Vagina (tissue), 2 donors: ENCODE data around the gene ADGRL2. TPM values are rescaled to one million over a fixed set of nuclear protein-coding genes. Genes with fewer than 3 reads are reported as not detected.

ENCODE experiments used
- DNase-seq, 2 donors: peaks; one replicate each; pipeline ENCODE4 v3.0.0-alpha.2; 2017; ENCODE audit errors: extremely low spot score in 2 of 2
- H3K27ac ChIP-seq: fragments of 200-600 bp; sonication (generic); one replicate; pipeline ENCODE4 v1.5.1; 2019
- H3K27me3 ChIP-seq: fragments of 200-600 bp; sonication (generic); one replicate; pipeline ENCODE4 v1.5.1; 2019
- H3K36me3 ChIP-seq, 2 donors: fragments of 200-600 bp; sonication (generic); one replicate each; pipeline ENCODE4 v1.5.1; 2017 to 2019
- H3K4me1 ChIP-seq: fragments of 200-600 bp; sonication (generic); one replicate; pipeline ENCODE4 v1.5.1; 2019
- H3K4me3 ChIP-seq, 2 donors: fragments of 200-600 bp; sonication (generic); 1 replicate in 1 of 2; 2 replicates in 1 of 2; pipeline ENCODE4 v1.5.1; 2016 to 2019
- H3K9me3 ChIP-seq: fragments of 200-600 bp; sonication (generic); one replicate; pipeline ENCODE4 v1.5.1; 2019
- CTCF ChIP-seq, 3 experiments: fragments of 450-650 bp in 2 of 3; fragments of 200-600 bp in 1 of 3; sonication (generic) in 1 of 3; IDR thresholded peaks; one replicate each; pipeline ENCODE4 v1.5.1; 2017 to 2019; ENCODE audit warnings: antibody characterized with exemption in 3 of 3, mild to moderate bottlenecking in 2 of 3, moderate library complexity in 2 of 3
- POLR2A ChIP-seq, 2 donors: fragments of 450-650 bp; IDR thresholded peaks; one replicate each; pipeline ENCODE4 v1.6.1; 2017; ENCODE audit warnings: antibody characterized with exemption in 2 of 2, mild to moderate bottlenecking in 2 of 2, moderate library complexity in 2 of 2
- POLR2AphosphoS5 ChIP-seq, 2 donors: sonication (generic); formaldehyde crosslinking; IDR thresholded peaks; one replicate each; pipeline ENCODE4 v1.9.0; 2017; ENCODE audit warnings: antibody characterized with exemption in 2 of 2, mild to moderate bottlenecking in 2 of 2, low read depth in 1 of 2; ENCODE audit not compliant: insufficient read depth in 1 of 2
- intact Hi-C: fragments of 100-400 bp; cut with DNase I; formaldehyde crosslinking; loops from one replicate; pipeline ENCODE4 v1.15.1; 2023
- total RNA-seq: library from RNA; depleted of rRNA; stranded (reverse); fragments of >200 nt; gene quantifications from one replicate; pipeline ENCODE4 v1.2.3, GENCODE V29; 2016

ADGRL2 gene
- total RNA-seq, 1 donor from 2014 or later: 68.0 TPM

GRCh38 chr1:81976539-81976938 is 175.8 kb downstream of the ADGRL2 start:
- TF ChIP-seq POLR2AphosphoS5 (IDR thresholded peaks at IDR 0.05; ENCODE audit: insufficient read depth in 1 of 2, low read depth in 1 of 2) (no peak), POLR2A (IDR thresholded peaks at IDR 0.05) (no peak), CTCF (IDR thresholded peaks at IDR 0.05) (no peak)
- Histone ChIP-seq H3K4me1 (no peaks in the 10 kb centered on the region), H3K27me3 (no peaks in the 10 kb centered on the region), H3K9me3 (no peaks in the 10 kb centered on the region), H3K36me3 (peaks cover 0 to 3% of the 10 kb centered on the region in 2 donors), H3K27ac (no peak overlapping the region), H3K4me3 (no peak overlapping the region)
- DNase-seq: no peak
- intact Hi-C loops: no loop called here

GRCh38 chr1:81978945-81979344 is 178.2 kb downstream of the ADGRL2 start:
- no peak overlapping the region for H3K27ac ChIP-seq
- H3K4me1 ChIP-seq: no peaks in the 10 kb centered on the region
- TF ChIP-seq CTCF (IDR thresholded peaks at IDR 0.05): no peak
- no peak for TF ChIP-seq POLR2AphosphoS5 (IDR thresholded peaks at IDR 0.05; ENCODE audit: insufficient read depth in 1 of 2, low read depth in 1 of 2)
- TF ChIP-seq POLR2A (IDR thresholded peaks at IDR 0.05): no peak
- H3K36me3 ChIP-seq: peaks cover 0 to 13% of the 10 kb centered on the region in 2 donors
- H3K4me3 ChIP-seq: no peak overlapping the region
- intact Hi-C loops: no loop called here
- no peak for DNase-seq
- H3K9me3 ChIP-seq: no peaks in the 10 kb centered on the region
- H3K27me3 ChIP-seq: no peaks in the 10 kb centered on the region

GRCh38 chr1:81982523-81982922 is 181.8 kb downstream of the ADGRL2 start:
- Histone ChIP-seq H3K36me3 (peaks cover 0 to 19% of the 10 kb centered on the region in 2 donors), H3K4me1 (no peaks in the 10 kb centered on the region), H3K27me3 (no peaks in the 10 kb centered on the region), H3K9me3 (no peaks in the 10 kb centered on the region), H3K27ac (no peak overlapping the region), H3K4me3 (no peak overlapping the region)
- TF ChIP-seq POLR2AphosphoS5 (IDR thresholded peaks at IDR 0.05; ENCODE audit: insufficient read depth in 1 of 2, low read depth in 1 of 2) (no peak), CTCF (IDR thresholded peaks at IDR 0.05) (no peak), POLR2A (IDR thresholded peaks at IDR 0.05) (no peak)
- no peak for DNase-seq
- intact Hi-C loops: no loop called here

- intact Hi-C loops: no loop called here
- H3K27me3 ChIP-seq: no peaks in the 10 kb centered on the region
- TF ChIP-seq POLR2AphosphoS5 (IDR thresholded peaks at IDR 0.05; ENCODE audit: insufficient read depth in 1 of 2, low read depth in 1 of 2) (no peak), CTCF (IDR thresholded peaks at IDR 0.05) (no peak), POLR2A (IDR thresholded peaks at IDR 0.05) (no peak)
- peaks cover 0 to 23% of the 10 kb centered on the region in 2 donors for H3K36me3 ChIP-seq
- no peak for DNase-seq
- H3K27ac ChIP-seq: no peak overlapping the region
- no peaks in the 10 kb centered on the region for H3K9me3 ChIP-seq
- no peak overlapping the region for H3K4me3 ChIP-seq
- H3K4me1 ChIP-seq: no peaks in the 10 kb centered on the region
These were observed 188.8 kb downstream of the ADGRL2 start for GRCh38 chr1:81989524-81989923.

GRCh38 chr1:81990241-81990640 is 189.5 kb downstream of the ADGRL2 start:
- Histone ChIP-seq H3K27me3 (no peaks in the 10 kb centered on the region), H3K36me3 (peaks cover 0 to 22% of the 10 kb centered on the region in 2 donors), H3K4me1 (no peaks in the 10 kb centered on the region), H3K27ac (no peak overlapping the region), H3K4me3 (no peak overlapping the region), H3K9me3 (no peaks in the 10 kb centered on the region)
- intact Hi-C loops: no loop called here
- TF ChIP-seq POLR2AphosphoS5 (IDR thresholded peaks at IDR 0.05; ENCODE audit: insufficient read depth in 1 of 2, low read depth in 1 of 2) (no peak), CTCF (IDR thresholded peaks at IDR 0.05) (no peak), POLR2A (IDR thresholded peaks at IDR 0.05) (no peak)
- no peak for DNase-seq
